NCI-H774 (cell line): Measurements from ENCODE around the gene DAG1.

ENCODE experiments used
- DNase-seq: peaks from one replicate; lab custom pipeline; 2025; lab: John Stamatoyannopoulos, UW

Gene DAG1

DNA sequence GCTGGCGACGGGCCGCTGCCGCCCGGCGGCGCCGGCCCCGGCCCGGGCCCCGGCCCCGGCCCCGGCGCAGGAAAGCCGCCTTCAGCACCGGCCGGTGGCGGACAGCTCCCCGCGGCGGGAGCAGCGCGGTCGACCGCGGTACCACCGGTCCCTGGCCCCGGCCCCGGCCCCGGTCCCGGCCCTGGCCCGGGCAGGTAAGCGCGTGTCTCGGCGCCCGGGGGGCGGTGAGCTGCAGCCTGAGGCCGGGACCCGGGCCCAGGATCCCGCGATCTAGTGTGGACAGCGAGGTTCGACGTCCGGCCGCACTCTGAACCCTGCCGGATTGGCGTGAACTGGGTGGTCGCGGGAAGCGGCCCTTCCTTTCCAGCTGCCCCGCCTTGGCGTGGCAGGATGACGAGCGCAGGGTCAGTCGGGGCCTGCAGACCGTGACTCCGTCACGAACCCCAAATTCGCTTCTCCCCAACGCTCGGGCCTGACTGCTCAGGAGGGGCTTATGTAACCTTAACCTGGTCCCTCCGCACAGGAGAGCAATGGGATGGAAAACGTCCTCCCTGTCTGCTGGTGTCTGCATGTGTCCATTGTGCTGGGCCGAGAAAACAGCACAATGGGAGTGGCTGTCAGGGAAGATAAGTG is 84.7 kb downstream of the DAG1 start:
- no peak for DNase-seq

DNA sequence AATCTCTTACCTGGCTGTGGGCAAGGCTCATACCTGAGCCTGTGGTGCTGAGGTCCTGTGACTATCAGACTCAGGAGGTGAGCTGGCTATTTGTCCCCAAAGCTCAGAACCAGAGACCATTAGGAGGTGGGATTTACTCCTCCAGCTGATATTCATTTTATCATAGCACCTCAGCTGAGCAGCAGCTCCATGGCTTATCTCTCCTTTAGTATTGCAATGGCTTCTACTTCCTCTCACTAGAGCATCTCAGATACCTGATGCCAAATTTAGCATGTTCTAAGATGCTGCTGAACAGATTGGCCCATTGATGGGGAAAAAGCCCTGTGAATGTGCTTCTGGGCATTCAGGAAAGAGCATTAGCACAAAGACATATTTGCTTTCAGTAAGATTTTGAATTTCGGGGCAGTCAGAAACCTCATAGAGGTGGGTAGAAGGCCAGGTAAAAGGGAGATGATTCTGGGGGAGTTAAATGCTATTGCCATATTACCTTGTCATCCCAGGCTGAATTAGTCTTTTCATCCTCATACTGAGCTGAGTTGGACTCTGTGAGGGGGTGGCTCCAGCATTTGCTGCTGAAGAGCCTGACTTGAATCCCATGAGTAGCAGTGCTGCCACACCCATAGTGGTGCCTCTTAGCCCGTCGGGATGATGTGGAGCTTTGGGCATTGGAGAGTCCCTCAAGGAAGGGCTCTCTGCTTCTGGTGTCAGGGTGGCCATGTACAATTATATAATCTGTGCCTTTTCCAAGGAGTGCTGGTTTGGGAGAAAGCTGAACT is 86.6 kb downstream of the DAG1 start:
- no peak for DNase-seq

DNA sequence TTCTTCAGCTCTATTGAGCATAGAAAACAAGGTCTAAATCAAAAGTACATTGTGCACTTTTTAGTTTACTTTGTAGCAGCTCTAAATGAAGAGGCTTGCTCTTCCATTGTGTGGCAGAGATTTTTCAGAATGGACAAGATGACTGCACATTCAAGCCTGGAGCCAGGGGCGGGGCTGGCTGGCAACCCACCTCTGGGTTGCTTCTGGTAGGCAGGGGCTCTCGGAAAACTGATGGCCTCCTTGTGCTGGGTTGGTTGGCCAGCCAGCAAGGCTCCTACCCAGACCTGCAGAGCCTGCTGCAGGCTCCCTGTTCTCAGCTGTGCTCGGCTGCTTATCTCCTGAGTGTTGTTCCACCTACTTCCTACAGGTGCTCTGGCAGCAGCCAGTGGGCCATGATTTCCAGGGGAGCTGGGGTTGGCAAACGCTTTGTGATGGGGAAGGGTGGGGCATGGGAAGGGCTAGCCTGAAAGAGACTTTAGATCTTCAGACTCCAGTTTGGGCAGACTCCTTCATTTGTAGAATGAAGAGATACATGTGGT is 93.0 kb downstream of the DAG1 start:
- DNase-seq = no peak

DNA sequence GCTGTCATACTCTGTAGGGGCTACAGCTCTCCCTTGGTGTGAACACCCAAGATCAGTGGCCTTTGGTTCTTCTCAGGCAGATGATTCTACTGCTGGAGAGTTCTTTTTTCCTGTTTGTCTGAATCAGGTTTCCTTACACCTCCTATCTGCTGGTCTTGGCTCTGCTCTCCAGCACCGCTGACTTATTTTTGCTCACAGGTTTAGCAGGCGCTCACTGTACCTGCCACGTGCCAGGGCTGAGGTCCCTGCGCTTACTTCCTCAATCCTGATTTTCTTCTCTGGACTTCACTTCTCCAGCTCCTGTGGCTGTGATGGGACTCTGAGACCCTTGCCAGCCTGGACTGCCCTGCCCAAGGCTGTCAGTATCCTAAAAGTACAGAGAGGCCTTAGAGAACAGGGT is 93.7 kb downstream of the DAG1 start:
- no peak for DNase-seq

DNA sequence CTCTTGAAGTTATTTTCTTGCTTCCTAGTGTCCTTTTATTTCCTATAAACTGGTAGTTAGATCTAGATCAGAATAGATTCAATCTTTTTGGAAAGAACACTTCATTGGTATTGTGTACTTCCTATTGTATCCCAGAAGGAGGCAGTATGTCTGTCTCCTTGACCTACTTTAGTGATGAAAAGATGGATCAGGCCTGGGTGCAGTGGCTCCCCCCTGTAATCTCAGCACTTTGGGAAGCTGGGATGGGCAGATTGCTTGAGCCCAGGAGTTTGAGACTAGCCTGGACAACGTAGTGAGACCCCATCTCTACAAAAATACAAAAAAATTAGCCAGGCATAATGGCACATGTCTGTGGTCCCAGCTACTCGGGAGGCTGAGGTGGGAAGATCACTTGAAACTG is 96.2 kb downstream of the DAG1 start:
- DNase-seq = no peak

DNA sequence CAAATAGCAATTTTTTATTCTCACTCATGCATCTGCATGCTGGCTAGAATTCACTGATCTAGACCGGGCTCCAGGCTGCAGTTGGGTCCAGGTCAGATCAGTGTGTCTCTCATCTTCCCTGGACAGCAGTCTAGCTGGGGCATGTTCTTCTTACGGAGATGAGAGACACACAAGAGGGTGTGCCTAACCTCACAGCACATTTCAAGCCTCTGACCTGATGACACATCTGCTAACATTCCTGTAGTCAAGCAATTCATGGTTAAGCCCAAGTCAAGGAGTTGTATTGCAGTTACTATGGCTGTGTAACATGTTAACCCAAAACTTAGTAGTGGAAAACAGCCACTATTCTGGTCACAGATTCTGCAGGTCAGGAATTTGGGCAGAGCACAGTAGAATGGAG is 97.3 kb downstream of the DAG1 start:
- DNase-seq = no peak

DNA sequence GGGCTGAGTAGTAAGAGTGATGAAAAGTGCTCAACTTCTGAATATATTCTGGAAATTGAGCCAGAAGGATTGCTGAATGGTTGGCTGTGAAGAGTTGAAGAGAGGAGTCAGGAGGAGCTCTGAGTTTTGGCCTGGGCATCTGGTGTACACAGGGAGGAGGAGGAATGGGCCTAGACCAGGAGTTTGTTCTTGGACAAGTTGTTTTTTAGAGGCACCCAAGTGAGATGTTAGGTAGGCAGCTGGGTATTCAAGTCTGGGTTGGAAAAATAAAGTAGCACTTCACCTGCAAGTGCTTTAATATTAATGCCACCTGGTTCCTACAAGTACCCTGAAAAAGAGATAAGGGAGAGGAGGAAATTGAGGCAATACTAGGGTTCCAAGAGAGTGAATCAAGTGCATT is 98.9 kb downstream of the DAG1 start:
- DNase-seq = no peak

DNA sequence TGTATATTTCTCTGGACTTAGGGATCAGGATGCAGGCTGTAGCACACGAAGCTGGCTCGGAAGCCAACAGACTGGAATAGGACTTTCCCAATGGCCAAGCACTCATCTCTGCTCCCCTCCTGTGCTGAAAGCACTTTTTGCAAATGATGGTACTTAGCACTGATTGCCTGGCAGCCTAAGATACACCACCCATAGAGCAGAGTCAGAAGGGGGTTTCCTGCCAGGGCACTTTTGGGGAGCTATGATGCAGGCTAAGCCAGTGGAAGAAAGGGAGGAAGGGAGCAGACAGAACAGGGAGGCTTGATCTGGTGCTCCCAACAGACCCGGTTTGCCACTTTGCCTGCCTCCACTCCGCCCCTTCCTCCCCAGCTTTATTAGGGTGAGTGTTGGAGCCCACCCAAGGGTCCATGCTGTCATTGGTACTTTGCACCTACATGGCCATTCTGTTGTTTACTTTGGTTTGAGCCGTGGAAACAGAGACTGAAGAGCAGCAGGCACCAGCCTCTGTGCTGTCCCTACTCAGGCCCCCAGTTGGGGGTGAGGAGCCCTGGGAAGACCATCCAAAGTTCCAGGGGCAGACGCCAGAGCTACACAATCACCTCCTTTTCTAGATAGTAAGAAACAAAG is 100.1 kb downstream of the DAG1 start:
- DNase-seq = no peak

DNA sequence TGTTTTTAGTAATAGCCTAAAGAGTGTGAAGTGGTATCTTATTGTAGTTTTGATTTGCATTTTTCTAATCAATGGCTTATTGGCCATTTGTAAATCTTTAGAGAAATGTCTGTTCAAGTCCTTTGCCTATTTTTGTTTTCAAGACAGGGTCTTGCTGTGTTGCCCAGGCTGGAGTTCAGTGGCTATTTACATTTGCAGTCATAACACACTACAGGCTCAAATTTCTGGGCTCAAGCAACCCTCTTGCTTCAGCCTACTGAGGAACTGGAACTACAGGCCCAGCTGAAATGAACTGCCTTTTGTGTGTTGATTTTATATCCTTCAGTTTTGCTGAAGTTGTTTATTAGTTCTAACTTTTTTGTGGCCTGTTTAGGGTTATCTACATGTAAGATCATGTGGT is 112.1 kb downstream of the DAG1 start:
- no peak for DNase-seq
